ENCODE measurements around the gene SGO2.

SGO2 gene

DNA sequence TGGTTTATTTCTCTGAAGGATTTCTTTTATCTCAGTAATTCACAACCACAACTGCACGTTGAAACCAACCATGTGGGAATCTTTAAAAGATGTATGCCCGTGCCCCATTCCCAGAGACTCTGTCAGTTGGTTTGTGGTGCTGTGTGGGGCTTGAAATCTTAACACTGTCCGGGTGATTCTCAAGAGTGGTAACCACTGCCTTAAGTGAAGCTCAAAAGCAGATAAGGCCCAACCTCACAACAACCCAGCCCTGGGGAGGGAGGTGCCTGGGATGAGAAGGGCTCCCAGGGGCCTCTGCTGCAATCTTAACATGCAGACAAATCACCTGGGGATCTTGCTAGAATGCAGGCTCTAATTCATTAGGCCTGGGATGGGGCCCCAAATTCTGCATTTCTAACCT, 73.2 kb downstream of the SGO2 start:
- H3K27ac ChIP-seq (ENCODE audit: low read depth, low read length), result no peak overlapping the region
- no peaks in the 10 kb centered on the region for H3K79me2 ChIP-seq (ENCODE audit: insufficient read depth, low read length)
- no peak overlapping the region for H3K4me2 ChIP-seq (ENCODE audit: low read depth, low read length, poor library complexity, severe bottlenecking)
- H2AFZ ChIP-seq (ENCODE audit: low read depth, low read length, severe bottlenecking), result no peak overlapping the region
- no peaks in the 10 kb centered on the region for H3K27me3 ChIP-seq (ENCODE audit: low read length)
- no peaks in the 10 kb centered on the region for H4K20me1 ChIP-seq (ENCODE audit: low read depth, low read length)
- no peaks in the 10 kb centered on the region for H3K9me3 ChIP-seq (ENCODE audit: insufficient read depth, low read length)
- no peak overlapping the region for H3K9ac ChIP-seq (ENCODE audit: low read length)
- no peak for TF ChIP-seq EZH2phosphoT487 (conservative IDR thresholded peaks at IDR 0.05; ENCODE audit: low read length)
- TF ChIP-seq, protein P1, sequence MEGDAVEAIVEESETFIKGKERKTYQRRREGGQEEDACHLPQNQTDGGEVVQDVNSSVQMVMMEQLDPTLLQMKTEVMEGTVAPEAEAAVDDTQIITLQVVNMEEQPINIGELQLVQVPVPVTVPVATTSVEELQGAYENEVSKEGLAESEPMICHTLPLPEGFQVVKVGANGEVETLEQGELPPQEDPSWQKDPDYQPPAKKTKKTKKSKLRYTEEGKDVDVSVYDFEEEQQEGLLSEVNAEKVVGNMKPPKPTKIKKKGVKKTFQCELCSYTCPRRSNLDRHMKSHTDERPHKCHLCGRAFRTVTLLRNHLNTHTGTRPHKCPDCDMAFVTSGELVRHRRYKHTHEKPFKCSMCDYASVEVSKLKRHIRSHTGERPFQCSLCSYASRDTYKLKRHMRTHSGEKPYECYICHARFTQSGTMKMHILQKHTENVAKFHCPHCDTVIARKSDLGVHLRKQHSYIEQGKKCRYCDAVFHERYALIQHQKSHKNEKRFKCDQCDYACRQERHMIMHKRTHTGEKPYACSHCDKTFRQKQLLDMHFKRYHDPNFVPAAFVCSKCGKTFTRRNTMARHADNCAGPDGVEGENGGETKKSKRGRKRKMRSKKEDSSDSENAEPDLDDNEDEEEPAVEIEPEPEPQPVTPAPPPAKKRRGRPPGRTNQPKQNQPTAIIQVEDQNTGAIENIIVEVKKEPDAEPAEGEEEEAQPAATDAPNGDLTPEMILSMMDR (IDR thresholded peaks at IDR 0.05; ENCODE audit: insufficient read depth, low read length, poor library complexity, severe bottlenecking), result no peak
- no peak overlapping the region for H3K4me3 ChIP-seq (ENCODE audit: insufficient read depth, low read length, poor library complexity, severe bottlenecking)
- no peaks in the 10 kb centered on the region for H3K36me3 ChIP-seq (ENCODE audit: low read length)
- H3F3A ChIP-seq (ENCODE audit: insufficient read depth), result no peaks in the 10 kb centered on the region
- H3K9me2 ChIP-seq (replicated peaks; ENCODE audit: insufficient read depth, low read length), result no peaks in the 10 kb centered on the region

DNA sequence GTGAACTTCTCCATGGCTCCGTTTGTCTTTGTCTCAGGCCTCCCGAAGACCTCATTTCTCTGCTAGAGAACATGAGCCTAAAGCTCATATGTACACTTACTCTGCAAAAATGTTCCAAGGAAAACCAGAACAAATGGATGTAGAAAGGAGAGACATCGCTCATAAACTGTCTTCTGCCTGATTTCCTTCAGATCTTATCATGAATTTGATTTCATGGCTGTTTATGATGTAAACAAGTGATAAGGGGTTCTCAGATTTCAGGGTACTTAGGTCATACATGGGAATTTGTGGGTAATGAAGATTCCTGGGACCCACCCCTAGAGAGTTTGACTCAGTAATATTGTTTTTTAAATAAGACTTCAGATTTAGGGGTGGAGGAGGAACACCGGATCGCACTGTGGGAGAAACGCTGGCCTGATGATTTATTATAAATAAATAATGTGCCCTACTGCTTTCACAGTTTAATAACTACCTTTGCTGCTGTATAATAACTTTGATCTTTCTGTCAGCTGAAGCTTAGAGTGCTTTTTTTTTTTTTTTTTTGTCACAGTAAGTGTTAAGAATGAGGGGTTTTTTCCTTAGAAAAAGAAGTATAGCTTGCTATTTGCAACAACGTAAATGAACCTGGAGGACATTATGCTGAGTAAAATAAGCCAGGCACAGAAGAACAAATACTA, 74.7 kb downstream of the SGO2 start:
- TF ChIP-seq, protein P1 (IDR thresholded peaks at IDR 0.05; ENCODE audit: insufficient read depth, low read length, poor library complexity, severe bottlenecking), result no peak
- TF ChIP-seq EZH2phosphoT487 (conservative IDR thresholded peaks at IDR 0.05; ENCODE audit: low read length), result no peak
- no peak overlapping the region for H3K27ac ChIP-seq (ENCODE audit: low read depth, low read length)
- H3K27me3 ChIP-seq (ENCODE audit: low read length), result no peaks in the 10 kb centered on the region
- no peak overlapping the region for H3K4me3 ChIP-seq (ENCODE audit: insufficient read depth, low read length, poor library complexity, severe bottlenecking)
- H3K9me2 ChIP-seq (replicated peaks; ENCODE audit: insufficient read depth, low read length), result no peaks in the 10 kb centered on the region
- no peak overlapping the region for H3K4me2 ChIP-seq (ENCODE audit: low read depth, low read length, poor library complexity, severe bottlenecking)
- H3K36me3 ChIP-seq (ENCODE audit: low read length), result no peaks in the 10 kb centered on the region
- H4K20me1 ChIP-seq (ENCODE audit: low read depth, low read length), result no peaks in the 10 kb centered on the region
- H3K9ac ChIP-seq (ENCODE audit: low read length), result no peak overlapping the region
- no peaks in the 10 kb centered on the region for H3K9me3 ChIP-seq (ENCODE audit: insufficient read depth, low read length)
- no peak overlapping the region for H2AFZ ChIP-seq (ENCODE audit: low read depth, low read length, severe bottlenecking)
- H3F3A ChIP-seq (ENCODE audit: insufficient read depth), result no peaks in the 10 kb centered on the region
- no peaks in the 10 kb centered on the region for H3K79me2 ChIP-seq (ENCODE audit: insufficient read depth, low read length)

DNA sequence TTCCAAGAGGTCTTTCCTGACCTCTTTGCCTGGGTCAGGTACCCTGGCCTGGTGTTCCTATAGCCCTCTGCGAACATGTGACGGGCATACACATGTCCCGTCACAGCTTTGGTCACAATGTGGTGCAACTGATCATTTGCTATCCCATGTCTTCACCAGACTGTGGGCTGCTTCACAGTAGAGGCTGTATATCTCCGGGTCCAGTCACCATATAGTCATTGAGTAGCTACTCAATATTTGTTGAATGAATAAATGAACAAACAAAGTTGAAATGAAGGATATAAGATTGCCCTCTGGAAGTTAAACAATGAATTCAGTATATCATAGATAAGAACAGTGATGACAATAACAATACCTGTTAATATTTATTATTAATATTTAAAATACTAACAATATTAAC, 76.6 kb downstream of the SGO2 start:
- Histone ChIP-seq H3K36me3 (ENCODE audit: low read length) (no peaks in the 10 kb centered on the region), H4K20me1 (ENCODE audit: low read depth, low read length) (no peaks in the 10 kb centered on the region), H3K27ac (ENCODE audit: low read depth, low read length) (no peak overlapping the region), H3K4me2 (ENCODE audit: low read depth, low read length, poor library complexity, severe bottlenecking) (no peak overlapping the region), H2AFZ (ENCODE audit: low read depth, low read length, severe bottlenecking) (no peak overlapping the region), H3K27me3 (ENCODE audit: low read length) (no peaks in the 10 kb centered on the region), H3K79me2 (ENCODE audit: insufficient read depth, low read length) (no peaks in the 10 kb centered on the region), H3K9me3 (ENCODE audit: insufficient read depth, low read length) (no peaks in the 10 kb centered on the region), H3K4me3 (ENCODE audit: insufficient read depth, low read length, poor library complexity, severe bottlenecking) (no peak overlapping the region), H3K9me2 (replicated peaks; ENCODE audit: insufficient read depth, low read length) (no peaks in the 10 kb centered on the region), H3K9ac (ENCODE audit: low read length) (no peak overlapping the region), H3F3A (ENCODE audit: insufficient read depth) (no peaks in the 10 kb centered on the region)
- no peak for TF ChIP-seq EZH2phosphoT487 (conservative IDR thresholded peaks at IDR 0.05; ENCODE audit: low read length)

DNA sequence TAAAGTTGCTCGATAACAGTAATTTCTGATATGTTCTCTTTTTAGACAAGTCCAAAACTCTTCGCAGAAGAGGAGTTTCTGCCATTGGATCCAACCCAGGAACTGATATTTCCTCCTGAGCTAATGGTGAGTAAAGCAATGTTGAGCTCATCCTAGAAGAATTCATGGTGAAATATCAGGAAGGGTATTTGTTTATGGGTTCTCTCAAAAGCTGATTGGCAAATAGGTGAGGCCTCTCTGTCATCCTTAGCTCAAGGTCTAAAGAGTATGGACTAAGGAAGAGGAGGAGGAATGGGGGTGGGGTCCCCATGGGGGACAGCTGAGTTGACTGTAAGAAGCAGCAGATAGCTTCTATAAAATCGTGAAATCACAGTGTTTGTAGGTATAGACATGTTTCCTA, 78.0 kb downstream of the SGO2 start:
- H2AFZ ChIP-seq (ENCODE audit: low read depth, low read length, severe bottlenecking), result no peak overlapping the region
- H3K27me3 ChIP-seq (ENCODE audit: low read length), result no peaks in the 10 kb centered on the region
- no peak overlapping the region for H3K4me3 ChIP-seq (ENCODE audit: insufficient read depth, low read length, poor library complexity, severe bottlenecking)
- H3K9me2 ChIP-seq (replicated peaks; ENCODE audit: insufficient read depth, low read length), result no peaks in the 10 kb centered on the region
- no peak overlapping the region for H3K9ac ChIP-seq (ENCODE audit: low read length)
- no peaks in the 10 kb centered on the region for H3K9me3 ChIP-seq (ENCODE audit: insufficient read depth, low read length)
- H3K36me3 ChIP-seq (ENCODE audit: low read length), result no peaks in the 10 kb centered on the region
- H4K20me1 ChIP-seq (ENCODE audit: low read depth, low read length), result no peaks in the 10 kb centered on the region
- no peaks in the 10 kb centered on the region for H3F3A ChIP-seq (ENCODE audit: insufficient read depth)
- no peaks in the 10 kb centered on the region for H3K79me2 ChIP-seq (ENCODE audit: insufficient read depth, low read length)
- H3K4me2 ChIP-seq (ENCODE audit: low read depth, low read length, poor library complexity, severe bottlenecking), result no peak overlapping the region
- no peak for TF ChIP-seq EZH2phosphoT487 (conservative IDR thresholded peaks at IDR 0.05; ENCODE audit: low read length)
- TF ChIP-seq, protein P1 (IDR thresholded peaks at IDR 0.05; ENCODE audit: insufficient read depth, low read length, poor library complexity, severe bottlenecking), result no peak
- no peak overlapping the region for H3K27ac ChIP-seq (ENCODE audit: low read depth, low read length)

Data from SU-DHL-6 (cell line).